Measurements from ENCODE around the gene XYLT1. TPM values are rescaled to one million over a fixed set of nuclear protein-coding genes. Genes with fewer than 3 reads are reported as not detected.

Gene XYLT1
- total and polyA plus RNA-seq, 2 donors, result 2.2 to 3.5 TPM

- Histone ChIP-seq H3K36me3 (ENCODE audit: control insufficient read depth in 2 of 2, insufficient read depth in 2 of 2, low read length in 1 of 2) (no peaks in the 10 kb centered on the region), H3K27me3 (ENCODE audit: control insufficient read depth in 2 of 2, insufficient read depth in 1 of 2, low read length in 1 of 2) (no peaks in the 10 kb centered on the region), H3K9me3 (ENCODE audit: control insufficient read depth in 2 of 2, insufficient read depth in 1 of 2, low read length in 1 of 2) (no peaks in the 10 kb centered on the region), H3K4me3 (ENCODE audit: low read length in 2 of 2) (no peak overlapping the region), H3K4me1 (ENCODE audit: control insufficient read depth in 2 of 2, insufficient read depth in 2 of 2, low read length in 2 of 2) (peaks cover 10 to 22% of the 10 kb centered on the region in 2 donors), H3K27ac (ENCODE audit: low read depth in 1 of 2, low read length in 1 of 2) (no peak overlapping the region)
- 93% methylated on average over 4 of the region's 4 CpGs for WGBS
- DNase-seq (ENCODE audit: low read depth in 6 of 9, low spot score in 9 of 9), result no peak
Measured at GRCh38 chr16:17301184-17301583, 169.6 kb downstream of the XYLT1 start.

GRCh38 chr16:17299790-17300189 lies 171.0 kb downstream of the XYLT1 start:
- no peaks in the 10 kb centered on the region for H3K36me3 ChIP-seq (ENCODE audit: control insufficient read depth in 2 of 2, insufficient read depth in 2 of 2, low read length in 1 of 2)
- H3K27ac ChIP-seq (ENCODE audit: low read depth in 1 of 2, low read length in 1 of 2), result no peak overlapping the region
- H3K9me3 ChIP-seq (ENCODE audit: control insufficient read depth in 2 of 2, insufficient read depth in 1 of 2, low read length in 1 of 2), result no peaks in the 10 kb centered on the region
- H3K4me1 ChIP-seq (ENCODE audit: control insufficient read depth in 2 of 2, insufficient read depth in 2 of 2, low read length in 2 of 2), result peaks cover 10 to 20% of the 10 kb centered on the region in 2 donors
- H3K4me3 ChIP-seq (ENCODE audit: low read length in 2 of 2), result no peak overlapping the region
- DNase-seq (ENCODE audit: low read depth in 6 of 9, low spot score in 9 of 9), result no peak
- no peaks in the 10 kb centered on the region for H3K27me3 ChIP-seq (ENCODE audit: control insufficient read depth in 2 of 2, insufficient read depth in 1 of 2, low read length in 1 of 2)
- WGBS, result 96% methylated on average over 7 of the region's 7 CpGs

- 99% methylated on average over 9 of the region's 9 CpGs for WGBS
- Histone ChIP-seq H3K27me3 (ENCODE audit: control insufficient read depth in 2 of 2, insufficient read depth in 1 of 2, low read length in 1 of 2) (no peaks in the 10 kb centered on the region), H3K36me3 (ENCODE audit: control insufficient read depth in 2 of 2, insufficient read depth in 2 of 2, low read length in 1 of 2) (no peaks in the 10 kb centered on the region), H3K4me3 (ENCODE audit: low read length in 2 of 2) (no peak overlapping the region), H3K4me1 (ENCODE audit: control insufficient read depth in 2 of 2, insufficient read depth in 2 of 2, low read length in 2 of 2) (peaks cover 10 to 15% of the 10 kb centered on the region in 2 donors), H3K9me3 (ENCODE audit: control insufficient read depth in 2 of 2, insufficient read depth in 1 of 2, low read length in 1 of 2) (no peaks in the 10 kb centered on the region), H3K27ac (ENCODE audit: low read depth in 1 of 2, low read length in 1 of 2) (no peak overlapping the region)
- DNase-seq (ENCODE audit: low read depth in 6 of 9, low spot score in 9 of 9), result no peak
Measured at GRCh38 chr16:17298238-17298637, 172.5 kb downstream of the XYLT1 start.

DNA sequence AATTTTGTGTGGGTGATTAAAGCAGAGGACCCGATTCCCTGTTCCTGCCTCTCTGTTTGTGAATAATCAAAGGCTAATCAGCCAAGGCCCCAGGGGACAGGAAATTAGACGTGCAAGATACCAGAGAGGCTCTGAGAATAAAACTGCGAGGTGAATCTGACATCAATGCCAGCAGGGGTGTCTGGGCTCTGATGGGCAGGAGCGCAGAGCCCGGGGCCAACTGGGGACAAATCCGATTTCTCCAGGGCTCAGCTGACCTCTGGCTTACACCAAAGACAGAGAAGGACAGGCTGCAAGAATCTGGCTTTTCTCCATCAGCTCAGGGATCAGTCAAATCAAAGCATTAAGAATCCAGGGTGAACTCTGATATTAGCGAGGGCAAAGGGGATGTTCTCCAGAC lies 174.3 kb downstream of the XYLT1 start:
- Histone ChIP-seq H3K27me3 (ENCODE audit: control insufficient read depth in 2 of 2, insufficient read depth in 1 of 2, low read length in 1 of 2) (no peaks in the 10 kb centered on the region), H3K4me3 (ENCODE audit: low read length in 2 of 2) (no peak overlapping the region), H3K9me3 (ENCODE audit: control insufficient read depth in 2 of 2, insufficient read depth in 1 of 2, low read length in 1 of 2) (no peaks in the 10 kb centered on the region), H3K36me3 (ENCODE audit: control insufficient read depth in 2 of 2, insufficient read depth in 2 of 2, low read length in 1 of 2) (no peaks in the 10 kb centered on the region), H3K27ac (ENCODE audit: low read depth in 1 of 2, low read length in 1 of 2) (no peak overlapping the region), H3K4me1 (ENCODE audit: control insufficient read depth in 2 of 2, insufficient read depth in 2 of 2, low read length in 2 of 2) (peaks cover 0 to under 1% of the 10 kb centered on the region in 2 donors)
- 95% methylated on average over 7 of the region's 7 CpGs for WGBS
- DNase-seq (ENCODE audit: low read depth in 6 of 9, low spot score in 9 of 9), result no peak

- Histone ChIP-seq H3K36me3 (ENCODE audit: control insufficient read depth in 2 of 2, insufficient read depth in 2 of 2, low read length in 1 of 2) (no peaks in the 10 kb centered on the region), H3K9me3 (ENCODE audit: control insufficient read depth in 2 of 2, insufficient read depth in 1 of 2, low read length in 1 of 2) (no peaks in the 10 kb centered on the region), H3K27ac (ENCODE audit: low read depth in 1 of 2, low read length in 1 of 2) (no peak overlapping the region), H3K27me3 (ENCODE audit: control insufficient read depth in 2 of 2, insufficient read depth in 1 of 2, low read length in 1 of 2) (no peaks in the 10 kb centered on the region), H3K4me3 (ENCODE audit: low read length in 2 of 2) (no peak overlapping the region), H3K4me1 (ENCODE audit: control insufficient read depth in 2 of 2, insufficient read depth in 2 of 2, low read length in 2 of 2) (no peaks in the 10 kb centered on the region)
- 95% methylated on average over 5 of the region's 5 CpGs for WGBS
- no peak for DNase-seq (ENCODE audit: low read depth in 6 of 9, low spot score in 9 of 9)
Measured at GRCh38 chr16:17295948-17296347, 174.8 kb downstream of the XYLT1 start.

GRCh38 chr16:17294856-17295255 lies 175.9 kb downstream of the XYLT1 start:
- Histone ChIP-seq H3K36me3 (ENCODE audit: control insufficient read depth in 2 of 2, insufficient read depth in 2 of 2, low read length in 1 of 2) (no peaks in the 10 kb centered on the region), H3K4me3 (ENCODE audit: low read length in 2 of 2) (no peak overlapping the region), H3K27me3 (ENCODE audit: control insufficient read depth in 2 of 2, insufficient read depth in 1 of 2, low read length in 1 of 2) (no peaks in the 10 kb centered on the region), H3K4me1 (ENCODE audit: control insufficient read depth in 2 of 2, insufficient read depth in 2 of 2, low read length in 2 of 2) (no peaks in the 10 kb centered on the region), H3K9me3 (ENCODE audit: control insufficient read depth in 2 of 2, insufficient read depth in 1 of 2, low read length in 1 of 2) (no peaks in the 10 kb centered on the region), H3K27ac (ENCODE audit: low read depth in 1 of 2, low read length in 1 of 2) (no peak overlapping the region)
- WGBS, result 95% methylated on average over 3 of the region's 3 CpGs
- DNase-seq (ENCODE audit: low read depth in 6 of 9, low spot score in 9 of 9), result no peak

DNA sequence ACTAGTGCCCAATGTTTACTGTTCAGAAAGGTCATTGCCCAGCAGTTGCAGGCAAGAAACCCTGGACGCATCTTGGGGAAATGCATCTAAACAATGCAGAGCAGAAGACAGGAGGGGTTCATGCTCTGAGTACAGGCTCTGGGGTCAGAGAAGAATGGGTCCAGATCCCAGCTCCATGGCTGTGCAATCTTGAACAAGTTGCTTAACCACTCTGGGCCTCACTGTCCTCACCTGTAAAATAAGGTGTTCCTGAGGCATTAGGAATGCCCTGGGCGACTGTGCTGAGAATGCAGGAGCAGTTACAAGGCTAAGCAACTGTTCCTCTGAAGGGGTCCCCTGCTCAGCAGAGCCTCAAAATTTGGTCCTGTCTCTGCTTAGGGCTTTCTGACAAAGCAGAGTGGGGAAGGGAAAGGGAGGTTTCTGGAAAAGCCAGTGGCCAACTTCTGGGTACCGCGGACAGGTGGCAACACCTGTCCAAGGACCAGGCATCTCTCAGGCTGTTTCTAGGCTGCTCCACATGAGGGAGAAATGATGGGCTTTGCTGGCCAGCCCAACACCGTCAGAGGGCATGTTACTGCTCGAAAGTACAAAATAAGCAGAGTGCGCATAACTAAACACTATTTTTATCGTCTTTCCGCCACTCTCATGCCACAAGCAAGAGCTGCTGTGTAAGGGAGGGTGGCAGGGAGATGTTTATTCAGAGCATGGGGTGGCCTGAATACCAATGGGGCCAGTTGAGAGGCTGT lies 176.8 kb downstream of the XYLT1 start:
- Histone ChIP-seq H3K4me3 (ENCODE audit: low read length in 2 of 2) (no peak overlapping the region), H3K36me3 (ENCODE audit: control insufficient read depth in 2 of 2, insufficient read depth in 2 of 2, low read length in 1 of 2) (no peaks in the 10 kb centered on the region), H3K27ac (ENCODE audit: low read depth in 1 of 2, low read length in 1 of 2) (no peak overlapping the region), H3K4me1 (ENCODE audit: control insufficient read depth in 2 of 2, insufficient read depth in 2 of 2, low read length in 2 of 2) (no peaks in the 10 kb centered on the region), H3K27me3 (ENCODE audit: control insufficient read depth in 2 of 2, insufficient read depth in 1 of 2, low read length in 1 of 2) (no peaks in the 10 kb centered on the region), H3K9me3 (ENCODE audit: control insufficient read depth in 2 of 2, insufficient read depth in 1 of 2, low read length in 1 of 2) (no peaks in the 10 kb centered on the region)
- DNase-seq (ENCODE audit: low read depth in 6 of 9, low spot score in 9 of 9), result no peak
- 98% methylated on average over 9 of the region's 9 CpGs for WGBS

DNA sequence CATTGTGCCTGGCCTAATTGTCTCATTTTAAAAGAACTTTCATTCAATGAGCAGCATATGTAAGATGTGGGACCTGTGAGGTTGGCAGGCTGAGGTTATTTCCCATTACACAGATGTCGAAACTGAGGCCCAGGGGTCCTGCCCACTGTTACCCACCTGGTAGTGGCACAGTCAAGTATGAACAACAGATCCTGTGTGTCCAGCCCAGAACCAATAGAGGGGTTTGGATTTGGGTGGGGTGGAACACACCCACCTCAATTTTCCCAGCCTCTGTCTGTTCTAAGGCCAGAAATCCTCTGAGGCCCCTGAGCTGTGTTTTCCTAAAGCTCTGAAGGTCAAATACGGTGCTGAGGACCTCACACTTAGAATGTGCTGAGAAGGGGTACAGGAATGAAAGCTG lies 179.5 kb downstream of the XYLT1 start:
- Histone ChIP-seq H3K4me3 (ENCODE audit: low read length in 2 of 2) (no peak overlapping the region), H3K27me3 (ENCODE audit: control insufficient read depth in 2 of 2, insufficient read depth in 1 of 2, low read length in 1 of 2) (no peaks in the 10 kb centered on the region), H3K4me1 (ENCODE audit: control insufficient read depth in 2 of 2, insufficient read depth in 2 of 2, low read length in 2 of 2) (no peaks in the 10 kb centered on the region), H3K9me3 (ENCODE audit: control insufficient read depth in 2 of 2, insufficient read depth in 1 of 2, low read length in 1 of 2) (no peaks in the 10 kb centered on the region), H3K36me3 (ENCODE audit: control insufficient read depth in 2 of 2, insufficient read depth in 2 of 2, low read length in 1 of 2) (no peaks in the 10 kb centered on the region), H3K27ac (ENCODE audit: low read depth in 1 of 2, low read length in 1 of 2) (no peak overlapping the region)
- 98% methylated on average over 2 of the region's 2 CpGs for WGBS
- DNase-seq (ENCODE audit: low read depth in 6 of 9, low spot score in 9 of 9), result no peak

GRCh38 chr16:17289674-17290635 lies 180.8 kb downstream of the XYLT1 start:
- WGBS, result 96% methylated on average over 11 of the region's 11 CpGs
- no peaks in the 10 kb centered on the region for H3K9me3 ChIP-seq (ENCODE audit: control insufficient read depth in 2 of 2, insufficient read depth in 1 of 2, low read length in 1 of 2)
- DNase-seq (ENCODE audit: low read depth in 6 of 9, low spot score in 9 of 9), result no peak
- no peak overlapping the region for H3K4me3 ChIP-seq (ENCODE audit: low read length in 2 of 2)
- H3K36me3 ChIP-seq (ENCODE audit: control insufficient read depth in 2 of 2, insufficient read depth in 2 of 2, low read length in 1 of 2), result no peaks in the 10 kb centered on the region
- H3K27me3 ChIP-seq (ENCODE audit: control insufficient read depth in 2 of 2, insufficient read depth in 1 of 2, low read length in 1 of 2), result no peaks in the 10 kb centered on the region
- no peaks in the 10 kb centered on the region for H3K4me1 ChIP-seq (ENCODE audit: control insufficient read depth in 2 of 2, insufficient read depth in 2 of 2, low read length in 2 of 2)
- H3K27ac ChIP-seq (ENCODE audit: low read depth in 1 of 2, low read length in 1 of 2), result no peak overlapping the region

All from thymus (tissue), 11 donors.